Measurements from ENCODE around the gene DRG1. TPM values are rescaled to one million over a fixed set of nuclear protein-coding genes. Genes with fewer than 3 reads are reported as not detected.

The DRG1 gene
- total and polyA plus RNA-seq, 2 donors (not counting 1 experiment from before 2014, with no cell fraction given): 33.9 to 58.9 TPM

GRCh38 chr22:31436132-31436531 lies 36.7 kb downstream of the DRG1 start:
- Histone ChIP-seq H3K27ac (ENCODE audit: low read length in 2 of 2) (no peak overlapping the region), H3K4me1 (ENCODE audit: control insufficient read depth in 2 of 2, insufficient read depth in 2 of 2, low read length in 2 of 2) (no peaks in the 10 kb centered on the region), H3K79me2 (ENCODE audit: control insufficient read depth, insufficient read depth, low read length) (no peaks in the 10 kb centered on the region), H3K9me3 (ENCODE audit: control extremely low read depth in 1 of 3, control insufficient read depth in 2 of 3, insufficient read depth in 1 of 3, low read length in 2 of 3) (no peaks in the 10 kb centered on the region), H3K27me3 (replicated peaks in 1 of 4; ENCODE audit: control extremely low read depth in 1 of 4, control insufficient read depth in 3 of 4, insufficient read depth in 4 of 4, low read length in 3 of 4) (no peaks in the 10 kb centered on the region), H3K9ac (ENCODE audit: low read length) (no peak overlapping the region), H3K4me2 (replicated peaks; ENCODE audit: low read depth, low read length, poor library complexity, severe bottlenecking) (no peak overlapping the region), H3K4me3 (ENCODE audit: control extremely low read depth in 1 of 5, extremely low read depth in 1 of 5, insufficient read depth in 1 of 5, low read depth in 2 of 5, low read length in 4 of 5) (no peak overlapping the region), H2AFZ (ENCODE audit: insufficient read depth, low read depth, low read length, poor library complexity, severe bottlenecking) (no peak overlapping the region), H3K36me3 (replicated peaks in 1 of 2; ENCODE audit: control extremely low read depth in 1 of 2, control insufficient read depth in 1 of 2, extremely low read depth in 1 of 2, insufficient read depth in 2 of 2, low read length in 1 of 2) (peaks cover 11 to 87% of the 10 kb centered on the region in 2 experiments), H4K20me1 (ENCODE audit: control insufficient read depth, insufficient read depth, low read length, poor library complexity, severe bottlenecking) (no peaks in the 10 kb centered on the region)
- 92% methylated on average over 3 of the region's 3 CpGs for WGBS (ENCODE audit: insufficient coverage)
- H3K27me3 Mint-ChIP-seq: no peaks in the 10 kb centered on the region
- no peaks in the 10 kb centered on the region for H3K4me1 Mint-ChIP-seq
- DNase-seq (no peak), ATAC-seq (ENCODE audit: low read depth) (no peak)
- TF ChIP-seq EZH2 (IDR thresholded peaks at IDR 0.05; ENCODE audit: borderline replicate concordance, insufficient read depth, low read depth, low read length, poor library complexity, severe bottlenecking): no peak
- no peak for TF ChIP-seq CTCF (IDR thresholded peaks at IDR 0.05)
- H3K4me3 Mint-ChIP-seq: no peak overlapping the region
- CTCF ChIA-PET: interaction anchor here (0.6 to 1.4 kb wide), 2 partner anchors 16 to 198 kb away, joined by 3 to 6 read pairs; no protein-coding TSS in a partner anchor
- POLR2A ChIA-PET: no interaction called here
- H3K27ac Mint-ChIP-seq: no peak overlapping the region
- no peaks in the 10 kb centered on the region for H3K9me3 Mint-ChIP-seq (ENCODE audit: insufficient read depth)
- intact Hi-C loops (cut with micrococcal nuclease): no loop called here

- Histone ChIP-seq H3K4me1 (ENCODE audit: control insufficient read depth in 2 of 2, insufficient read depth in 2 of 2, low read length in 2 of 2) (no peaks in the 10 kb centered on the region), H2AFZ (ENCODE audit: insufficient read depth, low read depth, low read length, poor library complexity, severe bottlenecking) (no peak overlapping the region), H3K36me3 (replicated peaks in 1 of 2; ENCODE audit: control extremely low read depth in 1 of 2, control insufficient read depth in 1 of 2, extremely low read depth in 1 of 2, insufficient read depth in 2 of 2, low read length in 1 of 2) (peaks cover 0 to 95% of the 10 kb centered on the region in 2 experiments), H3K27me3 (replicated peaks in 1 of 4; ENCODE audit: control extremely low read depth in 1 of 4, control insufficient read depth in 3 of 4, insufficient read depth in 4 of 4, low read length in 3 of 4) (no peaks in the 10 kb centered on the region), H3K9me3 (ENCODE audit: control extremely low read depth in 1 of 3, control insufficient read depth in 2 of 3, insufficient read depth in 1 of 3, low read length in 2 of 3) (no peaks in the 10 kb centered on the region), H4K20me1 (ENCODE audit: control insufficient read depth, insufficient read depth, low read length, poor library complexity, severe bottlenecking) (no peaks in the 10 kb centered on the region), H3K27ac (ENCODE audit: low read length in 2 of 2) (no peak overlapping the region), H3K79me2 (ENCODE audit: control insufficient read depth, insufficient read depth, low read length) (no peaks in the 10 kb centered on the region), H3K4me3 (ENCODE audit: control extremely low read depth in 1 of 5, extremely low read depth in 1 of 5, insufficient read depth in 1 of 5, low read depth in 2 of 5, low read length in 4 of 5) (no peak overlapping the region), H3K4me2 (replicated peaks; ENCODE audit: low read depth, low read length, poor library complexity, severe bottlenecking) (no peak overlapping the region), H3K9ac (ENCODE audit: low read length) (no peak overlapping the region)
- Mint-ChIP-seq H3K27ac (no peak overlapping the region), H3K9me3 (ENCODE audit: insufficient read depth) (no peaks in the 10 kb centered on the region), H3K4me3 (no peak overlapping the region), H3K4me1 (no peaks in the 10 kb centered on the region), H3K27me3 (no peaks in the 10 kb centered on the region)
- intact Hi-C loops (cut with micrococcal nuclease): no loop called here
- 96% methylated on average over 5 of the region's 8 CpGs for WGBS (ENCODE audit: insufficient coverage)
- no peak for TF ChIP-seq EZH2 (IDR thresholded peaks at IDR 0.05; ENCODE audit: borderline replicate concordance, insufficient read depth, low read depth, low read length, poor library complexity, severe bottlenecking)
- TF ChIP-seq CTCF (IDR thresholded peaks at IDR 0.05): no peak
- POLR2A ChIA-PET: no interaction called here
- DNase-seq (no peak), ATAC-seq (ENCODE audit: low read depth) (no peak)
- CTCF ChIA-PET: no interaction called here
Observed at GRCh38 chr22:31439808-31440207, 40.4 kb downstream of the DRG1 start.
